ENCODE results near the gene FAM120AOS. TPM values are rescaled to one million over a fixed set of nuclear protein-coding genes. Genes with fewer than 3 reads are reported as not detected.

The FAM120AOS gene
- total and polyA plus RNA-seq, 2 experiments from 2014 or later = 36.6 to 43.4 TPM

DNA sequence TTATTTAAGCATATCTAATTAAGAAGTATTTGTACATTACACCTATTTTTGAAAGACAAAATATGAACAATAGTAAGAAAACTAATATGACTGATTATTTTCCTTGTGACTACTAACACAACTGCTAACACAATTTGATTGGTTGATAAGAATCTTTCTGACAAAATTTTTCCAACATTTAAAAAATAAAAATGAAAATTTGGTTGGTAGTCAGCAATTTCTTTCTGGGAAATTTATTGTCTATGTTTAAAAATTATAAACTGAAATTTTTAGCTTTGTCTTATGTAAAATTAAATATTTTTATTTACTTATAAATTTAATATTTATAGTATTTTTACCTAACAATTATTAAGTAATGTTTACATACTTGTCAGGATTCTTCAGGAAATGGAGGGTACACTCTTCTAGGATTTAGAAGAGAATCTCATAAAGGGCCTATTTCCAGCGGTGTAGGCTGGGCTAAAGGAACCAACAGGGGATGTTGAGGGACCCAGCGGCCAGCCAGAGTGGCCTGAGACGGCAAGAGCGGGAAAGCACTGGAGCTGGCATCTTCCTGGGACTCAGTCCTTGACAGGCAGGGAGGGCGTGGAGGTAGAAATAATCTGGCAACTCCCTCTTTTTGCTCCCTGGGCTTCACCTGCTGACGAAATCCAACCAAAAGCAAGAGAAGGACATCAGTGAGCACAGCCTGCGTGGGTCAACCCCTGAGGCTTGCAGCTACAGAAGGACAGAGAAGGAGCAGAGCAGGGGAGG is 16.6 kb downstream of the FAM120AOS start:
- Histone ChIP-seq H3K9me2 (ENCODE audit: insufficient read depth) (no peaks in the 10 kb centered on the region), H3K4me2 (ENCODE audit: unreplicated experiment) (no peak overlapping the region), H3K27me3 (replicated peaks; ENCODE audit: insufficient read depth) (no peaks in the 10 kb centered on the region), H3K27ac (no peak overlapping the region), H2AFZ (no peak overlapping the region), H3K36me3 (ENCODE audit: low read depth) (no peaks in the 10 kb centered on the region), H3F3A (ENCODE audit: insufficient read depth) (no peaks in the 10 kb centered on the region), H3K9me3 (ENCODE audit: low read depth) (no peaks in the 10 kb centered on the region), H3K9ac (no peak overlapping the region), H3K4me3 (no peak overlapping the region), H3K79me2 (ENCODE audit: insufficient read depth) (no peaks in the 10 kb centered on the region), H4K20me1 (ENCODE audit: insufficient read depth) (no peaks in the 10 kb centered on the region), H3K4me1 (ENCODE audit: insufficient read depth) (no peaks in the 10 kb centered on the region)
- DNase-seq = no peak
- 85 to 90% methylated on average over 7 of the region's 7 CpGs for WGBS, 2 experiments (ENCODE audit: low coverage in 1 of 2, low lambda C conversion rate in 2 of 2, missing lambda C conversion rate in 2 of 2)
- in situ Hi-C loops (cut with MboI) = no loop called here
- TF ChIP-seq EZH2 (IDR thresholded peaks at IDR 0.05; ENCODE audit: insufficient read depth, poor library complexity, severe bottlenecking) = no peak

DNA sequence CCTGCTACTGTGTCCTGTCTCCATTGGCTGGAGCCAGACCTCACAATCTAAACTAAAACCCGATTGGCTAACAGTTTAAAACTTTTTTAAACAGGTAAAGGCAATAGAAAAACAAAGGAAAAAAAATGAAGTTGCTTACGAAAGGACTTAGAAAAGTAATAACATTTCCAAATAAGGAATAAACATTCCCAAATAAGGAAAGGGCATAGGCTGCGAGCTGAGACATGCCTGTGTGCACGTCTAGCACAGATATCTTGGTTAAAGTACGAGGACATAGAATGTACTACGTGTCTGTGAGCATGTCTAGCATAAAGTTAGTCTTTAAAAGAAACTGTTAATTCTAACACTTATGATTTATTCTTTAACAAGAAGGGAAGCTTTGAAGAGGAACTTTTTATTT is 17.2 kb downstream of the FAM120AOS start:
- Histone ChIP-seq H3K27ac (no peak overlapping the region), H3K79me2 (ENCODE audit: insufficient read depth) (no peaks in the 10 kb centered on the region), H3K36me3 (ENCODE audit: low read depth) (no peaks in the 10 kb centered on the region), H3K9me3 (ENCODE audit: low read depth) (no peaks in the 10 kb centered on the region), H4K20me1 (ENCODE audit: insufficient read depth) (no peaks in the 10 kb centered on the region), H2AFZ (no peak overlapping the region), H3K4me3 (no peak overlapping the region), H3K9ac (no peak overlapping the region), H3K4me1 (ENCODE audit: insufficient read depth) (no peaks in the 10 kb centered on the region), H3K27me3 (replicated peaks; ENCODE audit: insufficient read depth) (no peaks in the 10 kb centered on the region), H3F3A (ENCODE audit: insufficient read depth) (no peaks in the 10 kb centered on the region), H3K4me2 (ENCODE audit: unreplicated experiment) (no peak overlapping the region), H3K9me2 (ENCODE audit: insufficient read depth) (no peaks in the 10 kb centered on the region)
- WGBS, 2 experiments (ENCODE audit: low coverage in 1 of 2, low lambda C conversion rate in 2 of 2, missing lambda C conversion rate in 2 of 2) = 84 to 87% methylated on average over 6 of the region's 6 CpGs
- in situ Hi-C loops (cut with MboI) = no loop called here
- TF ChIP-seq EZH2 (IDR thresholded peaks at IDR 0.05; ENCODE audit: insufficient read depth, poor library complexity, severe bottlenecking) (no peak), EZH2phosphoT487 (IDR thresholded peaks at IDR 0.05; ENCODE audit: insufficient read depth, low read depth) (no peak)
- no peak for DNase-seq

DNA sequence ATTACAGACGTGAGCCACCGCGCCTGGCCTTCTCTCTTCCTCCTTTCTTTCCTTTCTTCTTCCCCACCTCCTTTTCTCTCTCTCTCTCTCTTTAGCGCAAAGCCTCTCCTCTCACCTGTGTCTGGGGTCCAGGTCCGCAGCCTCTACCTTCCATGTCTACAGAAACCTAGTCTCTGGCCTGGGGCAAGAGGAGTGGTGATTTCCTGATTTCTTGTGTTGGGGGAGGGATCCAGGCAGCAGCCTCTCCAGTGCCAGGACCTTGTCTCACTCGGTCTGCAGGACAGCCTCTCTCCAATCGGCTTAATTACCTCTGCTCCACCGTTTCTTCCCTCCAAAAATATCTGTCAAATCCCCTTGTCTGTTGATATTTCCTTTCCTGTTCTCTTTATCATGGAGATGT is 18.0 kb downstream of the FAM120AOS start:
- Histone ChIP-seq H3K27me3 (replicated peaks; ENCODE audit: insufficient read depth) (no peaks in the 10 kb centered on the region), H3K9ac (no peak overlapping the region), H3F3A (ENCODE audit: insufficient read depth) (no peaks in the 10 kb centered on the region), H3K36me3 (ENCODE audit: low read depth) (no peaks in the 10 kb centered on the region), H3K9me2 (ENCODE audit: insufficient read depth) (no peaks in the 10 kb centered on the region), H3K9me3 (ENCODE audit: low read depth) (no peaks in the 10 kb centered on the region), H3K79me2 (ENCODE audit: insufficient read depth) (no peaks in the 10 kb centered on the region), H3K4me2 (ENCODE audit: unreplicated experiment) (no peak overlapping the region), H3K27ac (no peak overlapping the region), H3K4me1 (ENCODE audit: insufficient read depth) (no peaks in the 10 kb centered on the region), H4K20me1 (ENCODE audit: insufficient read depth) (no peaks in the 10 kb centered on the region), H2AFZ (no peak overlapping the region), H3K4me3 (no peak overlapping the region)
- no peak for DNase-seq
- in situ Hi-C loops (cut with MboI) = no loop called here
- 89 to 91% methylated on average over 5 to 8 of the region's 8 CpGs for WGBS, 2 experiments (ENCODE audit: low coverage in 1 of 2, low lambda C conversion rate in 2 of 2, missing lambda C conversion rate in 2 of 2)
- TF ChIP-seq EZH2phosphoT487 (IDR thresholded peaks at IDR 0.05; ENCODE audit: insufficient read depth, low read depth) = no peak
- TF ChIP-seq EZH2 (IDR thresholded peaks at IDR 0.05; ENCODE audit: insufficient read depth, poor library complexity, severe bottlenecking) = no peak

DNA sequence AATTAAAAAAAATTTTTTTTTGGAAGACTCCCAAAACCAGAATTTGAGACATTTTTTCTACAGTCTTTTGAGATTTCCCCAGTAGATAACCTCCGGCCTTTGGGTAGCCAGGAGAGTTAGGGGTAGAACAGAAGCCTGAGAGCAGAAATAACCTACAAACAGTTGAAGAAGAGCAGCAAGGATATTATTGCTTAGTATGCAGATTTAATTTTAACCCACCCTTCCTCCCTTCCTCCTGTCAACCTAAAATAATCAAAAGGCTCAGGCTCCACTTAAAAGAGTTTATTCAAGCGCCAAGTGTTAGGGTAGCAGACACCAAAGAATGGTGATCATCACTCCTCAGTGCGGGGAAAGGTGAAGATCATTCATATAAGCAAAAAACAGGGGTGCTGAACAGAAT is 19.3 kb downstream of the FAM120AOS start:
- Histone ChIP-seq H4K20me1 (ENCODE audit: insufficient read depth) (no peaks in the 10 kb centered on the region), H3K27ac (no peak overlapping the region), H3K27me3 (replicated peaks; ENCODE audit: insufficient read depth) (no peaks in the 10 kb centered on the region), H3F3A (ENCODE audit: insufficient read depth) (no peaks in the 10 kb centered on the region), H3K79me2 (ENCODE audit: insufficient read depth) (no peaks in the 10 kb centered on the region), H3K4me2 (ENCODE audit: unreplicated experiment) (no peak overlapping the region), H3K9ac (no peak overlapping the region), H3K9me3 (ENCODE audit: low read depth) (no peaks in the 10 kb centered on the region), H2AFZ (no peak overlapping the region), H3K4me1 (ENCODE audit: insufficient read depth) (no peaks in the 10 kb centered on the region), H3K9me2 (ENCODE audit: insufficient read depth) (no peaks in the 10 kb centered on the region), H3K36me3 (ENCODE audit: low read depth) (no peaks in the 10 kb centered on the region), H3K4me3 (no peak overlapping the region)
- no peak for TF ChIP-seq EZH2 (IDR thresholded peaks at IDR 0.05; ENCODE audit: insufficient read depth, poor library complexity, severe bottlenecking)
- TF ChIP-seq EZH2phosphoT487 (IDR thresholded peaks at IDR 0.05; ENCODE audit: insufficient read depth, low read depth) = no peak
- WGBS, 2 experiments (ENCODE audit: low coverage in 1 of 2, low lambda C conversion rate in 2 of 2, missing lambda C conversion rate in 2 of 2) = 87 to 92% methylated on average over 3 of the region's 3 CpGs
- DNase-seq = no peak
- in situ Hi-C loops (cut with MboI) = no loop called here
